Heart left ventricle (tissue), 13 donors: Measurements from ENCODE around the gene FNDC3B.

ENCODE experiments used
- CTCF ChIP-seq, 12 donors: fragments of 200-600 bp; sonication (generic) in 4 of 12; IDR thresholded peaks; one replicate each; pipeline versions ENCODE4 v1.5.0 to v1.8.0; 2018 to 2022; ENCODE audit warnings: antibody characterized with exemption in 12 of 12, mild to moderate bottlenecking in 5 of 12
- POLR2A ChIP-seq, 2 donors: fragments of 450-650 bp; IDR thresholded peaks; one replicate each; pipeline ENCODE4 v1.6.1; 2017; ENCODE audit warnings: antibody characterized with exemption in 2 of 2, mild to moderate bottlenecking in 2 of 2, moderate library complexity in 2 of 2
- donor health status: ischemic (EF 13 %, LVEDD 7.1; RV severe dilation, severe dysfunction).
- donor health status: DM: no; HTN: yes; CAD: no.
- donor health status: DM: no; HTN: no; CAD: no.
- donor health status: ischemic (EF 25% LVEDD 6.9; RV normal size, moderate dysfunction).
- donor health status: ischemic (EF 25% LVEDD 5.7; RV mildly dilated, moderate dysfunction).
- donor health status: ischemic (EF 35%, LVEDD 5.7; RV mildly dilated, moderate dysfunction).
- donor health status: nonischemic (EF 11% LVEDD 7.7; RV severe dilation, severe dysfunction).
- donor health status: DM: yes; HTN: yes; CAD: no.
- donor health status: PGD.
- donor health status: ischemic (EF 29% LVEDD 5.4; RV normal size, mild dysfunction).
- donor health status: nonischemic (EF 23%, LVEDD 6.1; RV moderate dilation, normal function).

DNA sequence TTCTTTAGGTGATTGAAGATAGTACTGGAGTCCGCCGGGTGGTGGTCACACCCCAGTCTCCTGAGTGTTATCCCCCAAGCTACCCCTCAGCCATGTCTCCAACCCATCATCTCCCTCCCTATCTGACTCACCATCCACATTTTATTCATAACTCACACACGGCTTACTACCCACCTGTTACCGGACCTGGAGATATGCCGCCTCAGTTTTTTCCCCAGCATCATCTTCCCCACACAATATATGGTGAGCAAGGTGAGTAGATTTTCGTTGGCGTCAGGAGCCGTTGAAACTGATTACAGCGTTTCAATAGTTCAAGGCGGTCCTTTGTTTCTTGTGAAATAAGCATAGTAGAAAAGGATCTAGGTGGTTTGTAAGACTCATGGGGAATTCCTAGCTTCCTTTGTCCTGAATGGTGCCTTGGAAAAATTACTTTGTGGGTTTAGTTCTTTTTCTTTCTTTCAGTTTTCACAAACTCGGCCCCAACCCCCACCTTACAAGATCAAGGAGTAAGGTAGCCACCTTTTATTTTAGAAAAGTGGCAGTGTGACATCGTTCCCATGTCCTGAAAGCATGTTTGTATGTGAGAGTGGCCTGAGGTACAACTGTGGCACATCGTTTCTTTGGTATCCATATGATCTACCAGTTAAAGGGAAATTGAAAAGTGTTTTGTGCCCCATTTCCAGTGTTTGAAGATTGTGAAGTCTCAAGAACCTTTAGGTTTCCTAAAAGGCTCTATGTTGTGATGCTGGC is 208.3 kb downstream of the FNDC3B start:
- no peak for TF ChIP-seq CTCF (IDR thresholded peaks at IDR 0.05)
- no peak for TF ChIP-seq POLR2A (IDR thresholded peaks at IDR 0.05)
